ENCODE data around the gene SRD5A3.
"Not testable (repeated sequence)": the region's sequence is repeated elsewhere in the genome, so short reads cannot be mapped to it uniquely, and the experiment has no call there.

SRD5A3 gene

GRCh38 chr4:55347610-55348228 is 1.7 kb downstream of the SRD5A3 start:
- DNase-seq = no peak

GRCh38 chr4:55348466-55348865 is 2.4 kb downstream of the SRD5A3 start:
- no peak for DNase-seq

GRCh38 chr4:55350870-55351269 is 4.8 kb downstream of the SRD5A3 start:
- DNase-seq = not testable (repeated sequence)

GRCh38 chr4:55351824-55352223 is 5.8 kb downstream of the SRD5A3 start:
- no peak for DNase-seq

- DNase-seq = no peak
These were observed 6.7 kb downstream of the SRD5A3 start for GRCh38 chr4:55352726-55353125.

- not testable (repeated sequence) for DNase-seq
These were observed 7.2 kb downstream of the SRD5A3 start for GRCh38 chr4:55353228-55353747.

- no peak for DNase-seq
These were observed 8.6 kb downstream of the SRD5A3 start for GRCh38 chr4:55354648-55355047.

GRCh38 chr4:55355555-55355954 is 9.5 kb downstream of the SRD5A3 start:
- no peak for DNase-seq

GRCh38 chr4:55356991-55357461 is 11.0 kb downstream of the SRD5A3 start:
- no peak for DNase-seq

GRCh38 chr4:55358246-55358645 is 12.2 kb downstream of the SRD5A3 start:
- DNase-seq = no peak

- DNase-seq = no peak
These were observed 12.6 kb downstream of the SRD5A3 start for GRCh38 chr4:55358668-55359067.

GRCh38 chr4:55359397-55359916 is 13.4 kb downstream of the SRD5A3 start:
- no peak for DNase-seq

GRCh38 chr4:55362938-55363337 is 16.9 kb downstream of the SRD5A3 start:
- not testable (repeated sequence) for DNase-seq

GRCh38 chr4:55363691-55364351 is 17.8 kb downstream of the SRD5A3 start:
- no peak for DNase-seq

- no peak for DNase-seq
These were observed 18.8 kb downstream of the SRD5A3 start for GRCh38 chr4:55364691-55365344.

- DNase-seq = no peak
These were observed 19.3 kb downstream of the SRD5A3 start for GRCh38 chr4:55365345-55365728.

GRCh38 chr4:55366621-55367020 is 20.6 kb downstream of the SRD5A3 start:
- DNase-seq = no peak

GRCh38 chr4:55367084-55367722 is 21.2 kb downstream of the SRD5A3 start:
- no peak for DNase-seq

- no peak for DNase-seq
These were observed 23.9 kb downstream of the SRD5A3 start for GRCh38 chr4:55369968-55370367.

GRCh38 chr4:55372259-55372658 is 26.2 kb downstream of the SRD5A3 start:
- no peak for DNase-seq

- DNase-seq = no peak
These were observed 27.4 kb downstream of the SRD5A3 start for GRCh38 chr4:55373461-55373860.

GRCh38 chr4:55376698-55377097 is 30.7 kb downstream of the SRD5A3 start:
- no peak for DNase-seq

All from right forelimb (tissue), 1 donor.